Type B pancreatic cell (in vitro differentiated cells): ENCODE data around the gene TRUB1. TPM values are rescaled to one million over a fixed set of nuclear protein-coding genes. Genes with fewer than 3 reads are reported as not detected.

Experiments
- DNase-seq: peaks from one replicate; pipeline ENCODE4 v3.0.0; 2021; ENCODE audit warnings: mixed read lengths; ENCODE audit not compliant: unreplicated experiment; ENCODE audit errors: extremely low spot score
- H3K27ac Mint-ChIP-seq: 2 replicates; pipeline ENCODE4 v1.8.0; 2021; ENCODE audit warnings: mild to moderate bottlenecking, mixed read lengths
- H3K27me3 Mint-ChIP-seq: 2 replicates; pipeline ENCODE4 v1.8.0; 2021; ENCODE audit warnings: mixed read lengths
- H3K36me3 Mint-ChIP-seq: 2 replicates; pipeline ENCODE4 v1.8.0; 2021; ENCODE audit warnings: mixed read lengths
- H3K4me1 Mint-ChIP-seq: one replicate; pipeline ENCODE4 v1.8.0; 2021; ENCODE audit warnings: mixed read lengths; ENCODE audit not compliant: unreplicated experiment
- H3K4me3 Mint-ChIP-seq: 2 replicates; pipeline ENCODE4 v1.8.0; 2021; ENCODE audit warnings: mild to moderate bottlenecking, mixed read lengths
- H3K9me3 Mint-ChIP-seq: 2 replicates; pipeline ENCODE4 v1.8.0; 2021; ENCODE audit warnings: mixed read lengths
- total RNA-seq: library from RNA; stranded (reverse); gene quantifications from 2 replicates; pipeline ENCODE4 v1.2.1, GENCODE V29; 2021; ENCODE audit warnings: low replicate concordance
- TF ChIP-seq, protein P1 (sequence below): fragments of 200-600 bp; sonication (generic); conservative IDR thresholded peaks from 2 replicates; pipeline ENCODE4 v1.5.0; 2021; ENCODE audit warnings: antibody characterized with exemption, mild to moderate bottlenecking

Gene TRUB1
- total RNA-seq, 1 donor from 2014 or later: 19.3 TPM

DNA sequence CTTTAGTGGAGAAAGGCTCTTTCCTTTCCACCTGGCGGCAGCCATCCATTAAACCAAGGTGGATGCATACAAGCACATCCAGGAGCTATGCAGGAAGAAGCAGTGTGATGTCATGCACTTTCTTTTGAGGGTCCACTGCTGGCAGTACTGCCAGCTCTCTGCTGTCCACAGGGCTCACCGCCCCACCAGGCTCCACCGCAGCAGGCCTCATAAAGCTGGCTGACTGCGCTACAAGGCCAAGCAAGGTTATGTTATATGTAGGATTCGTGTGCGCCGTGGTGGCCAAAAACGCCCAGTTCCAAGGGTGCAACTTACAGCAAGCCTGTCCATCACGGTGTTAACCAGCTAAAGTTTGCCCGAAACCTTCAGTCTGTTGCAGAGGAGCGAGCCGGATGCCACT lies 37.3 kb upstream of the TRUB1 start:
- no peak overlapping the region for H3K27ac Mint-ChIP-seq
- H3K9me3 Mint-ChIP-seq: no peaks in the 10 kb centered on the region
- H3K27me3 Mint-ChIP-seq: no peaks in the 10 kb centered on the region
- H3K36me3 Mint-ChIP-seq: no peaks in the 10 kb centered on the region
- DNase-seq: no peak
- peaks cover 35% of the 10 kb centered on the region for H3K4me1 Mint-ChIP-seq
- no peak overlapping the region for H3K4me3 Mint-ChIP-seq
- TF ChIP-seq, protein P1, sequence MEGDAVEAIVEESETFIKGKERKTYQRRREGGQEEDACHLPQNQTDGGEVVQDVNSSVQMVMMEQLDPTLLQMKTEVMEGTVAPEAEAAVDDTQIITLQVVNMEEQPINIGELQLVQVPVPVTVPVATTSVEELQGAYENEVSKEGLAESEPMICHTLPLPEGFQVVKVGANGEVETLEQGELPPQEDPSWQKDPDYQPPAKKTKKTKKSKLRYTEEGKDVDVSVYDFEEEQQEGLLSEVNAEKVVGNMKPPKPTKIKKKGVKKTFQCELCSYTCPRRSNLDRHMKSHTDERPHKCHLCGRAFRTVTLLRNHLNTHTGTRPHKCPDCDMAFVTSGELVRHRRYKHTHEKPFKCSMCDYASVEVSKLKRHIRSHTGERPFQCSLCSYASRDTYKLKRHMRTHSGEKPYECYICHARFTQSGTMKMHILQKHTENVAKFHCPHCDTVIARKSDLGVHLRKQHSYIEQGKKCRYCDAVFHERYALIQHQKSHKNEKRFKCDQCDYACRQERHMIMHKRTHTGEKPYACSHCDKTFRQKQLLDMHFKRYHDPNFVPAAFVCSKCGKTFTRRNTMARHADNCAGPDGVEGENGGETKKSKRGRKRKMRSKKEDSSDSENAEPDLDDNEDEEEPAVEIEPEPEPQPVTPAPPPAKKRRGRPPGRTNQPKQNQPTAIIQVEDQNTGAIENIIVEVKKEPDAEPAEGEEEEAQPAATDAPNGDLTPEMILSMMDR: no peak

DNA sequence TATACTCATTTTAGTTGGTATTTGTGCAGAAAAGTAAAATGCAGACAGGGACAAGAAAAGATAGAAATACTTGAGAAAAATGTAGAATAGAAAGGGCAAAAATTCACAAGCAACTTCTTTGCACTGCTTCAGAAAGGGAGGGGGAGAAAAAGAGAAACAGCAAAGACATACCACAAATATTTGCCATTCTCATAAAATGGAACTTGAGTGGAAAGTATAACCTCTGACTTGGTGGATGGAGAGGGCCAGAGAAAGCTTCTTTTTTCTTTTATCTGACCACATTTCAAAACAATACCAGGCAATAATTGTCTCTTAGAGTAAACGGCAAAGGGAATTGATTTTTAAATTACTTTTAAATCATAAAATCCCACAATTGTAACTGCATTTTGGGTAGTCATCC lies 35.8 kb upstream of the TRUB1 start:
- no peak overlapping the region for H3K4me3 Mint-ChIP-seq
- H3K36me3 Mint-ChIP-seq: no peaks in the 10 kb centered on the region
- DNase-seq: no peak
- peaks cover 33% of the 10 kb centered on the region for H3K4me1 Mint-ChIP-seq
- TF ChIP-seq, protein P1: no peak
- no peak overlapping the region for H3K27ac Mint-ChIP-seq
- H3K9me3 Mint-ChIP-seq: peaks cover under 1% of the 10 kb centered on the region
- no peaks in the 10 kb centered on the region for H3K27me3 Mint-ChIP-seq

DNA sequence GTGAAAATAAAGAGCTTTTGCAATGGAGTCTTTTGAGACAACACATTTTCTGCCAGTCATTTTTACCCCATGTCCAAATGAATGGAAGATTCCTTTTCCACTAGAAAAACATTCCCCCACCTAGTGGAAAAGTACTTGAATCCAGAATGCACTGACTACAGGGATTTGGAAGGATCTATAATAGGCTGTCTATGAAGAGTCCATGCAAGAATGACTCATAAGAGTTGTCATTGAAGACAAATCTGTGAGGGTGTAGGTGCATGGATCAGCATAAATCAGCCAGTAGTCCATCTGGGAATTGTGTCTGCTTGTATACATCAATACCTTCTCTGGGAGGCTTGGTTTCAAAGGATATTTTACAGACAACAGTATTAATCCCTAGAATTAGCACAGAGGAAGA lies 32.5 kb upstream of the TRUB1 start:
- Mint-ChIP-seq H3K4me1 (peaks cover 32% of the 10 kb centered on the region), H3K27me3 (no peaks in the 10 kb centered on the region), H3K9me3 (peaks cover 9% of the 10 kb centered on the region), H3K4me3 (no peak overlapping the region), H3K27ac (no peak overlapping the region), H3K36me3 (no peaks in the 10 kb centered on the region)
- DNase-seq: no peak
- TF ChIP-seq, protein P1: no peak

DNA sequence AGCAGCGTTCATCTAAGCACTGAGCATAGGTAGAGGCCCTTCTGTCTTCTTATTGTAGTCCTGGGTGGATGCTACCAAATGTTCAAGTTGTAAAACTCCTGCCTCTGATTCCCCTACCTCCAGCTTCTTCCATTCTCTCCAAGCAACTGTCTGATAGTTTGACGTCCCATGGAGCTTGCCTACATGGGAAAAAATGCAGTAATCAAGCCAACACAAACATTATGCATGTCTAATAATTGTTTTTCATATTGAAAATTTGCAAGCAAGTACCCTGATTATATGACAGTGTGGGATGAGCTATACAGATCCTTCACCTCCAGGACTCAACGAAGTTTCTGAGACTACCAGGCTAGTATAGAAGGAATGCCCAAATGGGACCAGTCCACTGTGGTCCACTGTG lies 31.0 kb upstream of the TRUB1 start:
- TF ChIP-seq, protein P1: no peak

DNA sequence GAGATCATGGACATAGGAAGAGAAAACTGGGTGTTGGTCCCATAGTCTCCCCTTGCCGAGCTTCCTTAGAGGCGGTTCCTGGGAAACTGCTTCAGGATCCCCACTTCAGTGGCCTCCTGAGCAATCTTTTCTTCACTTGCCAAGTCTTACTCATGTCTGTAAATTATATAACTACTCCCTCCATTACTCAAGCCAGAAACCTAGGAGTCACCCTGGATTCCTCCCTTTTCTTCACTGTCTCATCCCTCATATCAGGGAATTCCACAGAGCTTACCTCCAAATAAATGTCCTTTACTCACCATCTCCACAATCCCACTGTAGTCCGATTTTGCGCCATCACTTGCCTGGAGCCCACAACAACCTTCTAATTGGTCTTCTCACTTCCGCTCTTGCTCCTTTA lies 29.1 kb upstream of the TRUB1 start:
- Mint-ChIP-seq H3K4me3 (no peak overlapping the region), H3K27ac (no peak overlapping the region), H3K36me3 (no peaks in the 10 kb centered on the region), H3K27me3 (no peaks in the 10 kb centered on the region), H3K9me3 (peaks cover 9% of the 10 kb centered on the region), H3K4me1 (peaks cover 33% of the 10 kb centered on the region)
- TF ChIP-seq, protein P1: no peak
- no peak for DNase-seq

More for the DNA sequence above, 31.0 kb upstream of the TRUB1 start:
- Mint-ChIP-seq H3K4me1 (peaks cover 32% of the 10 kb centered on the region), H3K4me3 (no peak overlapping the region), H3K27me3 (no peaks in the 10 kb centered on the region), H3K36me3 (no peaks in the 10 kb centered on the region), H3K9me3 (peaks cover 9% of the 10 kb centered on the region), H3K27ac (no peak overlapping the region)
- no peak for DNase-seq
